Thyroid gland (tissue), 4 donors: ENCODE data around the gene PEX5.

Experiments
- CTCF ChIP-seq, 6 experiments: fragments of 200-600 bp in 3 of 6; fragments of 450-650 bp in 3 of 6; sonication (generic) in 3 of 6; IDR thresholded peaks; one replicate each; pipeline ENCODE4 v1.5.1; 2016 to 2019; ENCODE audit warnings: antibody characterized with exemption in 6 of 6, mild to moderate bottlenecking in 2 of 6, inconsistent platforms in 1 of 6, moderate library complexity in 1 of 6
- POLR2A ChIP-seq, 2 donors: fragments of 450-650 bp; IDR thresholded peaks; one replicate each; pipeline ENCODE4 v1.6.1; 2017; ENCODE audit warnings: antibody characterized with exemption in 2 of 2, mild to moderate bottlenecking in 2 of 2, moderate library complexity in 1 of 2

- TF ChIP-seq POLR2A (IDR thresholded peaks at IDR 0.05) (no peak), CTCF (IDR thresholded peaks at IDR 0.05) (no peak)
Measured at GRCh38 chr12:7241404-7242005, 52.0 kb downstream of the PEX5 start.
